Activated T-cell treated with anti-CD3 and anti-CD28 coated beads, Interleukin-2, amount 50 U/mL, for 1 hour (primary cell): Measurements from ENCODE around the gene CCDC68.
"Not testable (repeated sequence)": the region's sequence is repeated elsewhere in the genome, so short reads cannot be mapped to it uniquely, and the experiment has no call there.

Experiments
- DNase-seq: peaks from one replicate; pipeline ENCODE4 v3.0.0-alpha.2; 2020

CCDC68 gene, protein sequence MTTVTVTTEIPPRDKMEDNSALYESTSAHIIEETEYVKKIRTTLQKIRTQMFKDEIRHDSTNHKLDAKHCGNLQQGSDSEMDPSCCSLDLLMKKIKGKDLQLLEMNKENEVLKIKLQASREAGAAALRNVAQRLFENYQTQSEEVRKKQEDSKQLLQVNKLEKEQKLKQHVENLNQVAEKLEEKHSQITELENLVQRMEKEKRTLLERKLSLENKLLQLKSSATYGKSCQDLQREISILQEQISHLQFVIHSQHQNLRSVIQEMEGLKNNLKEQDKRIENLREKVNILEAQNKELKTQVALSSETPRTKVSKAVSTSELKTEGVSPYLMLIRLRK

DNA sequence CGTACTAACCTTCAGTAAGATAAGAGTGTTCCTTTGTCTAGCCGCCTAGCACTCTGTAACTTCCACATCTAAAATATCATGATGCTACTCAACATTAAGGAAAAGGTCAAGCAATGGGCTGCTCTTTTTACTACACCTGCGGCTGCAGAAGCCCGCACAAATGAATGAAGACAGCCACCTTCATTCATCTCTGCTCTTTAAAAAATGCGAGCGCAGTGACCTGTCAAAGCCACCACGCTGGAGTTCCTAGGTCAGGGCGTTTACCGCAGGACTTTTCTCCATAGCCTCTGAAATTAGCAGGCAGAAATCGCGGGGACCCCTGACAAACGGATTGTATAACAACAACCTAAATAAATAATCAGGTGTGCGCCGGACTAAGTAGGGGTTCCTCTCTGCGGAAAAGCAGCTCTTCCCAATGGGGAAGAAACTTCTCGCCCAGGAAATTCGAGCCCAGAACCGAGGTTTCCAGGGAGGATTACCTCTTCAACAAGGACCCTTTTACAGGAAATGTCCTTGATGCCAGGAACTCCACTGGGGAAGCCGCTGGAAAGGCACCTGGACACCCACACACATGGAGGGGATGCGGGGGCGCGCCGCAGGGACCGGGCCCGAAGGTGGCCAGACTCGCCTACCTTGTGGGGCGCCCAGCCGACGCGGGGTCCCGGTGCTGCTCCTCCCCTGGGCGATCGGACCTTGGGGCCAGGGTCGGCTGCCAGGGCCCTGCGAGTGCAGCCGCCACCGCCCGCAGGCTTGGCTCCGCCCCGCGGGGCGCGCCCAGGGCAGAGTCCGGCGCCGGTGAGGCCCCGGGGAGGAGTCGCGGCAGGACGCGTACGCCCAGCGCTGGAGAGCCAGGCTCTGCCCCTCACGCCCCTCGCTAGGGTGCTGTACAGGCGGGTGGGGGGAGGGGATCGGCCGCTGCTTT lies at the start of gene CCDC68:
Gene CCDC68, minus strand, starts transcription at position 758 of the 922 bp plus-strand sequence. CDS start 16,670 bp downstream, outside the sequence.
- no peak for DNase-seq

DNA sequence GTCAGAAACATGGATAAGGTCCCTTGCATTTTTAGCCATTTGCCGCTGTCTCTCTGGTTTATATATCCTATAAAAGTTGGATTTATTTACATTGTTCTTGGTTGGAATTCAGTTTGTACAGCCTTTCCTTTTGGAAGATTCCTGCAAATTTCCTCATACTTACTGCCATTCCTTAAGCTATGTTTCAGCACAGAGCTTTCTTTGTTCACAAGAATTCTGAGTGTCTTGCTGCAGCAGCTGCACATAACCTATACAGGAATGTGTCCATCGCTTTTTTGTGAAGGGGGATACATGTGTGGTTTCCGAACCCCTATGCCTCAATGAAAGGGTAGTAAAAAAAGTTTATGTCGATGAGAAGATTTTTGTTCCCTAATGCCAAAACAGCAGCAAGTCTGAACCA lies 48.3 kb upstream of the CCDC68 start:
- no peak for DNase-seq

DNA sequence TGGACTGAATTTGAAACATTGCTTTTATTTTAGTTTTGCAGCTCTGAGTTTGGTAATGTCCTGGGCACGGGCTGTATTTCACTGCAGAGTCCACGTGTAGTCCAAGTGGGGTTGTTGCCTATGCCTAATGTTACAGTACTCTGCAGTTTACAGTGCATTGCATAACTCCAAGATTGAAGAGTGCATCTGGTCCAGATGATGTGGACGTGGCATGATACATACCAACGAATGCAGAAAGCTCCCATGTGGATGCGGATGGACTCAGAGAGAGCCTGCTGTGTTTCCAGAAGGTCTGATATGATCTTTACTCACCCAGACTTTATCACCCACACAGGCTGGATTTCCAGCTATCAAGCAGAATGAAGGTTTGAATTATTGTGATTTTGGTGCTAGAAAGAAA lies 44.4 kb upstream of the CCDC68 start:
- DNase-seq = no peak

DNA sequence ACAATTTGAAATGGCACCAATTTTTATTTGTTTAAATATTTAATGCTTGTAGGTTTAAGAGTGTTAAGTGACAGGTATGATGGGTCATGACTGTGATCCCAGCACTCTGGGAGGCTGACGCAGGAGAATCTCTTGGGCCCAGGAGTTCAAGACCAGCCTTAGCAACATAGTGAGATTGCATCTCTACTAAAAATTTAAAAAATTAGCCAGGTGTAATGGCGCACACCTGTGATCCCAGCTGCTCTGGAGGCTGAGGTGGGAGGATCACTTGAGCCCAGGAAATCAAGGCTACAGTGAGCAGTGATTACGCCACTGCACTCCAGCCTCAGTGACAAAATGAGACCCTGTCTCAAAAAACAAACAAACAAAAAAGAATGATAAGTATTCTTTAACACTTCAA lies 43.0 kb upstream of the CCDC68 start:
- no peak for DNase-seq

DNA sequence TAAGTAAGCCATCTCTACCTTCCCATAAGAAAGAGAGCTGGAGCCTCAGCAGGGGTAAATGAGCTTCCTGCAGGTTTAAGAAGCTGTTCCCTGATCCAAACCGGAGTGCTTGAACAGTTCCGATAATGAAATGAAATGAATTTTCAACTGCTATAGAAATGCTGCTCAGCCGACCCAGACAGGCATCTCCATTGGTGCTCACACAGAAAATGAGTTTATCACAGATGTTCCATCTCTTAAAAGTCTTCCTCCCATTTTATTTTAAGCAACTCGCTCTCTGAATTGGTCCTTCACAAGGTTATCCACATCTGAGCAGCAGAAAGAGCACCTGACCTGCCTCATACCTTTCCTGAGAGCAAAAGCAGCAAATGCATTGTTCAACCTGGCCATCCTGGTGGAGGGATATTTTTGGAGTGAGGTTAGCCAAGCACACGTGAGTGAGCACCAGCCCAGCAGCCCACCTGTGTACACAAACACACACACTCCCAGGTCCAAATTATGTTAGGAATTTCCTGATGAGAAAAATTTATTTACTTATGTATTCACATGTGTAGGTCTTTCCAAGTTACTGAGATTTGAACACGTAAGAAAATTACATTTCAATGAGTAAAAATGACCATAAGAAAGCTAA lies 42.2 kb upstream of the CCDC68 start:
- no peak for DNase-seq

DNA sequence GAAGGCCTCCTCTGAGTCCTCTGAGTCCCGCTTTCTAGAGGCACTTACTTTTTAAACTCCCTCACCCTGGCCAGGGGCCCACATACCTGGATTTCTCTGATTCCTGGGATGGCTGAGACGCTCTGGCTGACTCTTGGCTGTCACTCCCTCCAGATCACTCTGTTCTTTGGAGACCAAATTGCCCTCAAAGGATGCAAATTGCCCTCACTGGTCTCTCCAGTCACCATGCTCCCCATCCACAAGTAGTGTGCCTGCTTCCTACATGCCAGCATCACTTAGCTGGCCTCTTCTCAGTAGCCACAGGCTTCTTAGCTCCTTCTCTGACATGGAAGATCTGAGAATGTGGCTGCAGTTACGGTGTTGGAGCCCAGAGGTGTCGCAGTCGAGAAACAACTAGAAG lies 41.3 kb upstream of the CCDC68 start:
- DNase-seq = no peak

DNA sequence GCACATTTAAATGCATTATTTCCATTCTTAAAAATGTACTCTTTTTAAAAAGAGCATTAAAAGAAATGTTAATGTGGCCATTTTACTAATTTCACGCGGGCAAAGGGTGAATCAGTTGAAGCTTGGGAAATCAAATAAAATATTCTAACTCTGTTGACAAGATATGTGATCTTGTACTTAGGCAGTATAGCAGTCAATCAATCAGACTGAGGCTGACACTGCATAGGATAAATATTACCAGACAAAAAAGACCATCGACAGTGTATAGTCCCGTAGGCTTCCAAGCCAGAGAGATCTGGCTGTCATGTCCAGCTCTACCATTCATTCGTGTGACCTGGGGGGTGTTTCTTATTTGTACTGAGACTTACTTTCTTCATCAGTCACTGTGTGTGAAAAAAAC lies 39.8 kb upstream of the CCDC68 start:
- no peak for DNase-seq

DNA sequence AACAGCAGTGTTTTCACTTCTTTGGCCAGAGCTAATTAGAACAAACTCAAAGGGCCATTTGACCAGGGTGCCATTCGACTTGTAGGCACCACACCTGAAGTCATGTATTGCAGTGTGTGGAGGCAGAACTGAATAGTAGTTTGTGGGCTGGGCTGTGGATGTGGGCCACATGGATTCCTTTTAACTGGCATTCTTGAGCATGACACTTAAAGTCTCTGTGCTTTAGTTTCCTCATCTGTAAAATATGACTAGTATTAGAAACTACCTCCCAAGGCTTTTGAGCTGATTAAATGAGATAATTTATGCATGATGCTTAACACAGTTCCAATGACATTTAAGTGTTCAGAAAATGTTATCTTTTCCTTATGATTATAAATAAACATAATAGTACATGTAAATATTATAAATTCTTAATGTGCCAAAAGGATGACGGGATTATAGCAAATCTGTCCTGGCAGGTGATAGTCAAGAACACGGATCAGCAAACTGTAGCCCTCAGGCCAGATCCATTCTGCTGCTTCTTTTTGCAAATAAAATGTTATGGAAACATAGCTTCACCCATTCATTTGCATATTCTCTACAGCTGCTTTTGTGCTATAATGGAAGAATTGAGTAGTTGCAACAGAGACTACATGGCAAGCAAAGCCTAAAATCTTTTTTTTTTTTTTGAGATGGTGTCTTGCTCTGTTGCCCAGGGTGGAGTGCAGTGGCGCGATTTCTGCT lies 36.3 kb upstream of the CCDC68 start:
- no peak for DNase-seq

DNA sequence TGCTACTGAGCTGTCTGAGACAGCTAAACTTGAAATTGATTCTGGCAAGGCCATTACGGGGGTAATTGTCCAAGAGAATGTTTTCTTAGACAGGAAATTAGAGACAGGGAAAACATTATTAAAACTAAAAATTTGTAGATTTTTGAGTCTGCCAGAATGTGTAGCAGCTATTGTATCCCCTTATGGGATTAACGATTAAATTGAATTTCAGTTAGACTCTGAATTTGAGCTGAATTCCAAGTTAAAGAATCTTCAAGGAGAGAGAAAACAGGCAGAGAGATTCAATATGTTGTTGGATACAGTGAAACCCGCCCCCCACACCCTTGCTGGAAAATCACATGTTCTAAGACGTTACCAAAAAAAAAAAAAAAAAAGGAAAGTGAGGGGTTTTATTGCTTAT lies 32.7 kb upstream of the CCDC68 start:
- DNase-seq = no peak

DNA sequence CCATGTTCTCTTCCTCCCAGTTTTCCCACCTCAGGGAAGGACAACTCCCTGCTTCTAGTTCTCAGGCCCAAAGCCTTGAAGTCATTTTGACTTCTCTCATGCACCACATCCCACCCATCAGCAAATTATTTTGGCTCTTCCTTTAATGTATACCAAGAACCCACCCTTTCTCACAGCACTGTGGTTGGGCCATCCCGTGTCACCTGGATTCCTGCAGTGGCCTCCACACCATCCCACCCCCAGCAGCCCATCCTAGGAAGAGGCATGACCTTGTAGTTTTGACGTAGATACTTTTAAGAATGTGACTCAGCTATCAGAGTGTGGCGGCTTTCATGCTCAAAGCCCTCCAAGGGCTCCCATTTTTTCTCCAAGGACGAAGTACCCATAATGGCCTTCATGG lies 25.6 kb upstream of the CCDC68 start:
- no peak for DNase-seq

DNA sequence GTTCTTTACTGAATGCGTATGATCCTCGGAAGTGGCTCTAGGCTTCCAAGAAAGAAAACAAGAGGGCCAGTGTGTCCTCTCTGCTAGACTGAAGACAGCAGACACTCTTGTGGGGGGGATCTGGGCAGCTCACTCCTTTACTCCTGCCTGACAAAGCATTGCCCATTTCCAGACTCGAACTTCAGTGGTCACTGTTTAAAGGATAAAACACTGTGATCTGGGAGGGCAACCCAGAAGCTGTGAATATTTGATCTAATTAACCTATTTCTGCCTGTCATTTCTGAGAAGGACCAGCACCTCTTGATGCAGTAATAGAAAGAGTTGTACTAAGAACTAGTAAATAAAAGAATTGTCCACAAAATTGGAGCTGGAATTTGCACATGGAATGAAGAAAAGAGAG lies 24.5 kb upstream of the CCDC68 start:
- no peak for DNase-seq

DNA sequence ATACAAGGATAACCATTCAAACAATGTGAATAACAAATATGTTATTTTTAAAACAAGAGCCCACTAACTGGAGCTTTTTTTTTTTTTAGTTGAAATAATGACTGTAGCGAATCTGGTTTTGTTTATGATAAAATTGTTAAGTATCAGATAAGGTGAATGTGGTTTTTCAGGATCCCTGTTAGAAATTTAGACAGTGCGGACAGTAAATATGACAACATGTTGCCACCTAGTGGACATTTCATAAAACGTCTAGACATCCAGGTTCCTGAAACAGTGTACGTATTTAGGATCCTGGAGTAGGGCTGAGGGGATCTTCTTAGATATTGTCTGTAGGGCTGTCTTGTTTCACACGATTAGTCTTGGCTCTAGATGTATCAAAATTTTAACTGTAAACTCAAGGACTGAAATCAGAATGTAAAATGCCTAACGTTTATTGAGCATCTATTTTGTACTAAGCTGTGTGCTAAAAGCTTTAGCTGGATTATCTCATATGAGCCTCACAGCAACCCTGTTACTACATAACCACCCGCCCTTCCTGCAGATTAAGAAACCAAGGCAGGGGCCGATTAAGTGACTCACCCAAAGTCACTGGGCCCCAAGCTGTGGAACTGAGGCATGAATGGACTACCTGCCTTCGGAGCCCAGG lies 23.9 kb upstream of the CCDC68 start:
- DNase-seq = no peak

DNA sequence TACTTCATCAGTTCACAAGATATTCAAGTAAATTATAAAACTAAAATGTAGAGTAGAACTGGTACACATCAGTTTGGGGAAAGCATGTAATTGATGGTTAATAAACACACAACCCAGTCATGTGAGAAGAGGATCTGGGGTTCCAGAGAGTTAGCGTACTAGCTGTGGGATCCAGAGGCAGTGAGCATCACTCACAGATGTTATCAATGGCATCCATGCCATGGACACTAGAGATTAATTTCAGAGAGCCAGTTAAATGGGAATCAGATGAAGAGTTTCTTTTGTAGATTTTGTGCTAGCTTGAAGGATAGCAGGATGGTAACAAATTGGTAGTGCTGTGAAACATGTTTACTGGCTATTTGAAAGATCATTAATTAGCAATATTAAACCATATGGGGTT lies 21.8 kb upstream of the CCDC68 start:
- DNase-seq = no peak

DNA sequence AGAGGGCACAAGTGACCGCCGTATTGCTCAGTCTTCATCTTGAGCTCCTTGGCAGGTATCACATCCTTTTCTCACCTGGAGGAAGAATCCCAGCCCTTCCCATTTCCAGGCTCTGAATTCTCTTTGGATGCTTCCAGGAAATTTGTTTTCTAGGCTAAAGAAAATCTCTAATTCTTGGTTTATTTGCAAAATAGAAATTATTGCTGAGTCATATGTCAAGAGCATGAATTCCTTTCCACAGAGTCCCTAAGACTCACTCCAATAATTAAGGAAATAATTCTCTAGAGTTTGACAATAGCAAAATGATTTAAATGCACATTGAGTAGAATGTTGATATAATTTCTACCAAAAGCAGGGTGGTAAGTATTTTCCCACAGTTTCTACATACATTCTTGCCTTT lies 16.3 kb upstream of the CCDC68 start:
- no peak for DNase-seq

DNA sequence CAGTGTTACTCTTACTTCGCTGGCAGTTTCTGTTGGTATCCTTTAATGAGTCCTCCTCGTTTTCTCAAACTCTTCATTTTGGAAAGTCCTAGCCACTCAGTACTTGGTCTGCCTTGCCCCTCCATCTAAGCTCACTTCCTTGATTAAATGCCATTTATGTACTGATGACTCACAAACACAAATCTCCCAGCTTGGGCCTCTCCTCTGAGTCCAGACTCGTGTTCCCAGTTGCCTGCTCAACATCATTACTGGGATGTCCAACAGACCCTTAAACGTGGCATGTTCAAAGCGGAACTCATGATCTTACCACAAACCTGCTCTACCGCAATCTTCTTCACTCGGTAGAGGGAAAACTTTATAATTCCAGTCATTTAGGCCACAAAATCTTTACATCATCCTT lies 13.8 kb upstream of the CCDC68 start:
- no peak for DNase-seq

DNA sequence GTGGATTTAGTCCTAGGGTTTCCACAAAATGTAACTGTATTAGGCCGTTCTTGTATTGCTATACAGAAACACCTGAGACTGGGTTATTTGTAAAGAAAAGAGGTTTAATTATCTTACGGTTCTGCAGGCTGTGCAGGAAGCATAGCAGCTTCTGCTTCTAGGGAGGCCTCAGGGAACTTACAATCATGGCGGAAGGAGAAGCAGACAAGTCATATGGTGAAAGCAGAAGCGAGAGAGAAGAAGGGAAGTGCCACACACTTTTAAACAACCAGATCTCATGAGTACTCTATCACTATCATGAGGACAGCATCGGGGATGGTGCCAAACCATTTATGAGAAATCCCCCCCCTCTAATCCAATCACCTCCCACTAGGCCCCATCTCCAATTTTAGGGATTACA lies 9.5 kb upstream of the CCDC68 start:
- no peak for DNase-seq

DNA sequence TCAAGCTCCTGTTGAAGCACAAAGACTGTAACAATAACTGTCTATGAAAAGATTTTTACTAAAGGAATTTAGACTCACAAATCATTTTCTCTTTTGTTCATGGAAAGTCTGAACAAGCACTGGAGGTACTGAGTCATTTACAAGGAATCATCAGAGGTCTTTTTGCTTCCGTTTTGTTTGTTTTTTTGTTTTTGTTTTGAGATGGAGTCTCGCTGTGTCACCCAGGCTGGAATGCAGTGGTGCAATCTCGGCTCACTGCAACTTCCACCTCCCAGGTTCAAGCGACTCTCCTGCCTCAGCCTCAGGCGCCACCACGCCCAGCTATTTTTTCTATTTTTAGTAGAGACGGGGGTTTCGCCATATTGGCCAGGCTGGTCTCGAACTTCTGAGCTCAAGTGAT lies 9.0 kb upstream of the CCDC68 start:
- not testable (repeated sequence) for DNase-seq

DNA sequence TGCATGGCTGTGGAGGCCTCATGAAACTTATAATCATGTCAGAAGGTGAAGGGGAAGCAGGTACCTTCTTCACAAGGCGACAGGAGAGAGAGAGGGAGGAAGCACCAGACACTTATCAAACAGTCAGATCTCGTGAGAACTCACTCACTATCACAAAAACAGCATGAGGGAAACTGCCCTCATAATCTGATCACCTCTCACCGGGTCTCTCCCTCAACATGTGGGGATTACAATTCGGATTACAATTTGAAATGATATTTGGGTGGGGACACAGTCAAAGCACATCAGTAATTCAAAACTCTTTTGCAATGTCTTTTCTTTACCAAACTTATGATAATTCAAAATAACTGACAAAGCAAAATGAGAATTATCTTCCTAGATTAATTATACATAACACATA lies 8.5 kb upstream of the CCDC68 start:
- no peak for DNase-seq

DNA sequence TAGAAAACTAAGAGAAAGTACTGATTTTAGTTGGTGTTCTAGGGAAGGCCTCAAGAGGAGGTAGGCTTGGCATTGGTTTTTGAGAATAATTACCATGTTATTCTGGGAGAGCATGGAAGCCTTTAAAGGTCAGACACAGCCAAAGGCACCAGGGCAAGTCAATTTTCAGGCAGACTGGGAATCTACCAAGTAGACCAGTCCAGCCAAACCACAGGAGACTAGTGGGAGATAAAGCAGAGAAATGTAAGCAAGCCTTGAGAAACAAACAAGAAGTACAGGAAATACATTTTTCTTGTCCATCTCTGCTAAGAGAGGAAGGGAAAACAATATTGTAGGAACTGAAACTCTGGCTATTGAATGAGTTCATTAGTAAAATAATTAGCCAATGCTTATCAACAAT lies 5.5 kb upstream of the CCDC68 start:
- no peak for DNase-seq

DNA sequence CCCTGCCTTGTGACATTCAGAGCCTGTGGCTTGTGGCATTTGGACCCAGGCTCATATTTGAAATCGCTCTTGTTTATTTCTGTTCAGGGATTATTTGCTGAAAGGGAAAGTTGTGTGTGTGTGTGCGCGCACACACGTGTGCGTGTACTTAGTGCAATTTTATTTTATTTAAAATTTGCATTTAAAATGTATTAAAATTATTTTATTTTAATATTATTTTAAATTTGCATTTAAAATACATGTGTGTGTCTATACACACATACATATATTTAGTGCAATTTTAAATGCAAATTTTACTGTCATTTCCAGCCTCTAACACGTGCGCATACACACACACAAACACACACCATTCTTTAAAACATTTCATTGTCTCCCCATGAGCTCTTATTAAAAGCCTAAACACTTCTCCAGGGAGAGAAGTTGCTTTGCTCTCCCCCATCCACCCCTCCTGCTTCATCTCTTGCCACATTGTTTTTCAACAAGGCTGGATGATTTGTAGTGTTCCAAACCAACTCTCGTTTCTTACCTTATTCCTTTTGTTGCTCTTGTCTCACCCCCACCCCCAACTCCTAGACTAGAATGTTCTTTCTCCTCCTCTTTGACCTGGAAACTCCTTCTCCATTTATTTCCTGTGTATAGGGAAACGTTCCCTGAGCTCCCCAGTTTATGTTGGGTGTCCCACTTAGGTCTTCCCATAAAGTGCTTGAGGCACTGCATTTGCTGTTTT lies 3.8 kb upstream of the CCDC68 start:
- no peak for DNase-seq

DNA sequence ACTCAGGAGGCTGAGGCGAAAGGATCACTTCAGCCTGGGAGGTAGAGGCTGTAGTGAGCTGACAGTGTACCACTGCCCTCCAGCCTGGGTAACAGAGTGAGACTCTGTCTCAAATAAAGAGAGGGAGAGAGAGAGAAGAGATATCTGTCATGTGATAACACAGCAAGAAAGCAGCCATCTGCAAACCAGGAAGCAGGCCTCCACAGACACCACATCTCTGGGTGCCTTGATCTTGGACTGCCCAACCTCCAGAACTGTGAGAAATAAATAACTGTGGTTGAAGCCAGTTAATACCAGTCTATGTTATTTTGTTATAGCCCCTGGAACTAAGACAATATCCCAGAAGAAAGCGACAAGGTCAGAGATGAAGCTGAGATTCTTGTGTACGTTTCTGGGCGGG lies 2.6 kb upstream of the CCDC68 start:
- no peak for DNase-seq

DNA sequence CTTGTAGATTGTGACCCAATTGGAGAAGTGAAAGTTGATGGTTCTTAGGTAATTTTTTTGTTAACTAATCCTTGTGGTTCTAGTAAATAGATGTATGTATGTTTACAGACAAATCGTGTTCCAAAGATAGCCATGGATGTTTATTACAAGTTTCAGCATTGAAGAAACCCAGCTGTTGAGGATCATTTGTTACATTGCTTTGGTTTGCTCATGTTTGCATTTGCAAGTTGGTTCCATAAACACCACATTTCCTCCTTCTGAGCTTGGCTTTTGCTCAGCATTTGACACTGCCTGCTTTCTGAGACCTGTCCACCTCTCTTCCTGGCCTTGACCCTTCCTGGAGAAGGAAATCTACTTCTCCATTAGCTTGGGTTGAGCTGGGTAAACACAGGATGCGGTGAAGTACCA lies 1.8 kb upstream of the CCDC68 start:
- no peak for DNase-seq
